SU-DHL-6 (cell line): ENCODE measurements around the gene GCDH.

ENCODE experiments used
- EZH2phosphoT487 ChIP-seq: fragments of 200-600 bp; sonication (generic), shearing (Covaris generic); conservative IDR thresholded peaks from 2 replicates; pipeline ENCODE4 v1.6.1; 2018; ENCODE audit warnings: mild to moderate bottlenecking, antibody characterized with exemption, low read length, moderate library complexity, mixed read lengths
- TF ChIP-seq, protein P1 (sequence below): fragments of 200-600 bp; sonication (generic); IDR thresholded peaks from one replicate; pipeline ENCODE4 v1.5.1; 2017; ENCODE audit warnings: antibody characterized with exemption, mild to moderate bottlenecking, low read length, moderate library complexity; ENCODE audit not compliant: insufficient read depth, poor library complexity, severe bottlenecking

DNA sequence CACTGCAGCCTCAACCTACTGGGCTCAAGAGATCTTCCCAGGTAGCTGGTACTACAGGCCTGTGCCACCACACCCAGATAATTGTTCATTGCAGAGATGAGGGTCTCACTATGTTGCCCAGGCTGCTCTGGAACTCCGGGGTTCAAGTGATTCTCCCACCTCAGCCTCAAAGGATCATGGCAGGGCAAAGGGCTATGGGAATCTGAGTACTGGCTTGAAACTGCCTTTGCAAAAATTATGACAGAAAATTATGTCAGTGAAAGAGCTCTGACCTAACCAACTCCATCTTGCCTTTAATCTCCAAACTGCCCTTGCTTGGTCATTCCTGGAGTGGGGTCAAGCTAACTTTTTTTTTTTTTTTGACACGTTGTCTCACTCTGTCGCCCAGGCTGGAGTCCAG lies 8.4 kb upstream of the GCDH start:
- TF ChIP-seq, protein P1, sequence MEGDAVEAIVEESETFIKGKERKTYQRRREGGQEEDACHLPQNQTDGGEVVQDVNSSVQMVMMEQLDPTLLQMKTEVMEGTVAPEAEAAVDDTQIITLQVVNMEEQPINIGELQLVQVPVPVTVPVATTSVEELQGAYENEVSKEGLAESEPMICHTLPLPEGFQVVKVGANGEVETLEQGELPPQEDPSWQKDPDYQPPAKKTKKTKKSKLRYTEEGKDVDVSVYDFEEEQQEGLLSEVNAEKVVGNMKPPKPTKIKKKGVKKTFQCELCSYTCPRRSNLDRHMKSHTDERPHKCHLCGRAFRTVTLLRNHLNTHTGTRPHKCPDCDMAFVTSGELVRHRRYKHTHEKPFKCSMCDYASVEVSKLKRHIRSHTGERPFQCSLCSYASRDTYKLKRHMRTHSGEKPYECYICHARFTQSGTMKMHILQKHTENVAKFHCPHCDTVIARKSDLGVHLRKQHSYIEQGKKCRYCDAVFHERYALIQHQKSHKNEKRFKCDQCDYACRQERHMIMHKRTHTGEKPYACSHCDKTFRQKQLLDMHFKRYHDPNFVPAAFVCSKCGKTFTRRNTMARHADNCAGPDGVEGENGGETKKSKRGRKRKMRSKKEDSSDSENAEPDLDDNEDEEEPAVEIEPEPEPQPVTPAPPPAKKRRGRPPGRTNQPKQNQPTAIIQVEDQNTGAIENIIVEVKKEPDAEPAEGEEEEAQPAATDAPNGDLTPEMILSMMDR = no peak
- TF ChIP-seq EZH2phosphoT487 = no peak
